DND-41 (cell line): ENCODE results near the gene GABRB3.

Experiments used
- ATAC-seq: fragments of 200-7000 bp; cut with Tn5 transposase; 3 replicates; pipeline ENCODE4 v1.9.1; 2021; ENCODE audit warnings: low read depth; ENCODE audit not compliant: insufficient read depth
- DNase-seq: peaks from one replicate; pipeline ENCODE4 v3.0.0-alpha.2; 2020
- H2AFZ ChIP-seq: 2 replicates; pipeline ENCODE4 v1.6.0; 2012; ENCODE audit warnings: low read depth, low read length
- H3K27ac ChIP-seq: 2 replicates; pipeline ENCODE4 v1.5.1; 2012; ENCODE audit warnings: low read length, inconsistent platforms
- H3K27me3 ChIP-seq: fragments of 200-600 bp; sonication (generic); 2 replicates; pipeline ENCODE4 v1.6.0; 2012; ENCODE audit warnings: low read length, mild to moderate bottlenecking, inconsistent platforms; ENCODE audit not compliant: insufficient read depth, poor library complexity
- H3K36me3 ChIP-seq: 2 replicates; pipeline ENCODE4 v1.5.1; 2012; ENCODE audit warnings: low read length, inconsistent platforms; ENCODE audit not compliant: insufficient read depth
- H3K4me1 ChIP-seq: 2 replicates; pipeline ENCODE4 v1.5.1; 2012; ENCODE audit warnings: mild to moderate bottlenecking, low read length; ENCODE audit not compliant: insufficient read depth
- H3K4me2 ChIP-seq: 2 replicates; pipeline ENCODE4 v1.6.0; 2012; ENCODE audit warnings: mild to moderate bottlenecking, moderate library complexity, low read length, inconsistent platforms; ENCODE audit not compliant: insufficient read depth
- H3K4me3 ChIP-seq, 2 experiments: fragments of 200-600 bp in 1 of 2; shearing (Covaris generic) in 1 of 2; 2 replicates each; pipeline ENCODE4 v1.5.1; 2012 to 2016; ENCODE audit warnings: inconsistent platforms in 2 of 2, low read length in 2 of 2, mild to moderate bottlenecking in 2 of 2, low read depth in 1 of 2, moderate library complexity in 1 of 2
- H3K79me2 ChIP-seq: 2 replicates; pipeline ENCODE4 v1.6.0; 2012; ENCODE audit warnings: low read length, inconsistent platforms; ENCODE audit not compliant: insufficient read depth
- H3K9ac ChIP-seq: 2 replicates; pipeline ENCODE4 v1.6.0; 2012; ENCODE audit warnings: low read depth, mild to moderate bottlenecking, inconsistent platforms, low read length, moderate library complexity
- H3K9me3 ChIP-seq: 2 replicates; pipeline ENCODE4 v1.5.1; 2012; ENCODE audit warnings: low read length, moderate library complexity, mild to moderate bottlenecking, inconsistent platforms; ENCODE audit not compliant: insufficient read depth, severe bottlenecking
- H4K20me1 ChIP-seq: 2 replicates; pipeline ENCODE4 v1.6.0; 2012; ENCODE audit warnings: low read length; ENCODE audit not compliant: insufficient read depth
- EZH2 ChIP-seq: IDR thresholded peaks from 3 replicates; pipeline ENCODE4 v1.6.1; 2012; ENCODE audit warnings: borderline replicate concordance, low read depth, mild to moderate bottlenecking, moderate library complexity, low read length, inconsistent platforms; ENCODE audit not compliant: severe bottlenecking
- TF ChIP-seq, protein P1 (sequence below): IDR thresholded peaks from 2 replicates; pipeline ENCODE4 v1.5.1; 2012; ENCODE audit warnings: borderline replicate concordance, low read length, moderate library complexity, mild to moderate bottlenecking; ENCODE audit not compliant: poor library complexity, severe bottlenecking; ENCODE audit errors: extremely low read depth

Gene GABRB3

DNA sequence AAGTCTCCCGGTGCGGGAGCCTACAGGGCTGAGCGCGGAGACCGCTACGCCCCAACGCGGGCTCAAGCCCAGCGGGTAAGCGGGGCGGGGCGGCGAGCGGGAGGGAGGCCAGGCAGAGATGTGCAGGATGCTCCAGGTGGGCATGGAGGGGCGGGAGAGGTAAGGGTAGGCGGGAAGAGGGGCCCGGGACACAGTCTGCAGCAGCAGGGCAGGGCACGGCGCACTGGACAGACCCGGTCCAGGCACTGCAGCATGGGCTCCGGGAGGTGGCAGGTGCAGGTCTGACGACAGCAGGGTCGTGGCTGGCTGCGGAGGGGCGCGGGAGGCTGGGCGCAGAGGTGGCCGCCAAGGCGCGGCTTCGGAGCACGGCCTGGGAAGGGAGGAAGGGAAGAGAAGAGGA is 102.8 kb downstream of the GABRB3 start:
- TF ChIP-seq, protein P1, sequence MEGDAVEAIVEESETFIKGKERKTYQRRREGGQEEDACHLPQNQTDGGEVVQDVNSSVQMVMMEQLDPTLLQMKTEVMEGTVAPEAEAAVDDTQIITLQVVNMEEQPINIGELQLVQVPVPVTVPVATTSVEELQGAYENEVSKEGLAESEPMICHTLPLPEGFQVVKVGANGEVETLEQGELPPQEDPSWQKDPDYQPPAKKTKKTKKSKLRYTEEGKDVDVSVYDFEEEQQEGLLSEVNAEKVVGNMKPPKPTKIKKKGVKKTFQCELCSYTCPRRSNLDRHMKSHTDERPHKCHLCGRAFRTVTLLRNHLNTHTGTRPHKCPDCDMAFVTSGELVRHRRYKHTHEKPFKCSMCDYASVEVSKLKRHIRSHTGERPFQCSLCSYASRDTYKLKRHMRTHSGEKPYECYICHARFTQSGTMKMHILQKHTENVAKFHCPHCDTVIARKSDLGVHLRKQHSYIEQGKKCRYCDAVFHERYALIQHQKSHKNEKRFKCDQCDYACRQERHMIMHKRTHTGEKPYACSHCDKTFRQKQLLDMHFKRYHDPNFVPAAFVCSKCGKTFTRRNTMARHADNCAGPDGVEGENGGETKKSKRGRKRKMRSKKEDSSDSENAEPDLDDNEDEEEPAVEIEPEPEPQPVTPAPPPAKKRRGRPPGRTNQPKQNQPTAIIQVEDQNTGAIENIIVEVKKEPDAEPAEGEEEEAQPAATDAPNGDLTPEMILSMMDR = no peak
- TF ChIP-seq EZH2 = no peak
- Histone ChIP-seq H3K27ac (no peak overlapping the region), H4K20me1 (no peaks in the 10 kb centered on the region), H3K4me1 (no peaks in the 10 kb centered on the region), H3K4me2 (no peak overlapping the region), H3K4me3 (no peak overlapping the region), H2AFZ (no peak overlapping the region), H3K9ac (no peak overlapping the region), H3K27me3 (no peaks in the 10 kb centered on the region), H3K36me3 (no peaks in the 10 kb centered on the region), H3K9me3 (no peaks in the 10 kb centered on the region), H3K79me2 (no peaks in the 10 kb centered on the region)
- no peak for ATAC-seq
- DNase-seq = no peak

DNA sequence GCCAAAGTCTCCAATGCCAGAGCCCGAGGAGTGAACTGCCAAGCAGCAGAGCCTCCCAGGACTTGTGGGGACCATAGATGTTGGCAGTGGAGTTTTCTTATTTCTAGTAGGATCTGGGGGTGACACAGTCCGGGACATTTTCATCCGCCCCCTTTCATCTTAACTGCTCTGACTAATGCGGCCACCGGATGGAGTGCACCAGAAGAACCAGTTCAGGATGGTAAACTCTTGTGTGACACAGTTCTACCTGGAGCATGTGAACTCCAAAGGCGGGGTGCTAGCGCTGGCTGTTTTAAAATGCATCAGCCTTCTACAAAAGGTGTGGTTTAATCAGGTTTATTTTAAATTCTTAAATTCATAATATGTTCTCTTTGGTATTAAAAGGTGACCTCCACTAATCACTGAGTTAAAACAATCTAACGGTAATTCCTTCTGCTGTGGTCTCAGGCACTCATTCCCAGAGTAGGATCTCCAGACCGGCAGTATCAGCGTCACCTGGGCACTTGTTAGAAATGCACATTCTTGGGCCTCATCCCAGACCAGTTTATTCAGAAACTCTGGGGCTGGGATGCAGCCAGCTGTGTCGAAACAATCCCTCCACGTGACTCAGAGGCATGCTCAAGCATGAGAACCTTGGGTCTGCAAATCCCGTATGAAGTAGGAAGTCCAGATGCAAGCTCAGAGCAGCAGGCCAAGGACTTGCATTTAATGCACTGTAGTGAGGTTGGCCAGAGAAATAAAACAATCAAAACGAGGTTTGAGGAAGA is 105.5 kb downstream of the GABRB3 start:
- ATAC-seq (no peak), DNase-seq (no peak)
- no peaks in the 10 kb centered on the region for H3K79me2 ChIP-seq
- H3K9ac ChIP-seq = no peak overlapping the region
- TF ChIP-seq EZH2 = no peak
- TF ChIP-seq, protein P1 = no peak
- H3K4me3 ChIP-seq = no peak overlapping the region
- no peak overlapping the region for H3K4me2 ChIP-seq
- no peaks in the 10 kb centered on the region for H4K20me1 ChIP-seq
- no peak overlapping the region for H3K27ac ChIP-seq
- no peaks in the 10 kb centered on the region for H3K27me3 ChIP-seq
- H3K36me3 ChIP-seq = no peaks in the 10 kb centered on the region
- no peak overlapping the region for H2AFZ ChIP-seq
- no peaks in the 10 kb centered on the region for H3K9me3 ChIP-seq
- no peaks in the 10 kb centered on the region for H3K4me1 ChIP-seq

DNA sequence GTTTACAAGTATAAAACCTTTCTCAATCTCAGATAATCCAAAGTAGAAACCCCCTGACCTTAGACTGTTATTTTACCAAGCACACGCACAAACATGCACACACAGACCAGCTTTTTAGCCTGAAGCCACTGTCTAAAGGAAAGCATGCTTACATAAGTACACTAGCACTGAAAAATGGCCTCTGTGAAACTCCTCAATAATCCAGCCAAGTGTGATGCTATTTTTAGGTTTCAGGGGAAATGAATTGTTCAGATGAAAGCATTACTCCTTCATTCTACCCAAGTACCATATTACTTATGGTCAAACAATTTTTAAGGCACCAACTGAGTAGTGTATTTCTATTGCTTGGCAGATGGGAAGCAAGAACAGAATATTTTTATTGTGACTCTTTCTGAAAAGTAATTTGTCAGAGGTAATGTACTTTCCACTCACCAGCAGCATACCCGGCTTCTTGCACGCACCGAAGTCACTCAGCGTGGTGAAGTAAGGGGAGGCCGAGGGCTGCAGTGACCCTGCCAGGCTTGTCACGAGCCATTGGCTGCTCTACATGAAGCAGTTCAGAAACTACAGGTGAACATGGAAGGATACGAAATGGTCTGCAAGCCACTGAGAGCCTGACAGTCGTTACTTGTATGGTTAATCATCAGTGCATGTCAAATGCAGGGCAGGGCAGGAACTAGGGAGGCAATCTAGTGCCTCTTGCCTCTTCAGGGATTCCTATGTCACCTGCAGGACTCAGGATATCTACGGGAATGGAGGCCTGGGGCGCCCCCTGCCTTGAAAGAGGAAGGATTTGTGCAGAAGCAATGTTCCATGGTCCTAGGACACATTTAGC is 106.7 kb downstream of the GABRB3 start:
- Histone ChIP-seq H3K9me3 (no peaks in the 10 kb centered on the region), H3K4me2 (no peak overlapping the region), H3K27me3 (no peaks in the 10 kb centered on the region), H3K4me1 (no peaks in the 10 kb centered on the region), H3K36me3 (no peaks in the 10 kb centered on the region), H3K9ac (no peak overlapping the region), H4K20me1 (no peaks in the 10 kb centered on the region), H3K4me3 (no peak overlapping the region), H3K27ac (no peak overlapping the region), H2AFZ (no peak overlapping the region), H3K79me2 (no peaks in the 10 kb centered on the region)
- DNase-seq = no peak
- ATAC-seq = no peak
- TF ChIP-seq EZH2 = no peak
- TF ChIP-seq, protein P1 = no peak
